Activated T-helper 2 cell treated with anti-CD3 and anti-CD28 coated beads, Interferon-gamma antibody, Interleukin-2, Interleukin-4, amounts not matched to agents 10 μg/mL and 5 μg/mL and 100 μg/mL, durations not matched to agents 14 hours and 24 hours and 36 hours (primary cell): ENCODE results near the gene KBTBD8. TPM values are rescaled to one million over a fixed set of nuclear protein-coding genes. Genes with fewer than 3 reads are reported as not detected.

Source experiments
- DNase-seq: peaks from one replicate; pipeline ENCODE4 v3.0.0; 2021; ENCODE audit warnings: low spot score
- H3K27ac Mint-ChIP-seq: one replicate; pipeline ENCODE4 v1.8.0; 2021; ENCODE audit warnings: mixed read lengths
- H3K27me3 Mint-ChIP-seq: one replicate; pipeline ENCODE4 v1.8.0; 2021; ENCODE audit warnings: low read depth, mixed read lengths
- H3K36me3 Mint-ChIP-seq: one replicate; pipeline ENCODE4 v1.8.0; 2021; ENCODE audit warnings: low read depth, mixed read lengths
- H3K4me1 Mint-ChIP-seq: one replicate; pipeline ENCODE4 v1.8.0; 2021; ENCODE audit warnings: low read depth, mixed read lengths
- H3K4me3 Mint-ChIP-seq: one replicate; pipeline ENCODE4 v1.8.0; 2021; ENCODE audit warnings: low read depth, mild to moderate bottlenecking, moderate library complexity, mixed read lengths
- H3K9me3 Mint-ChIP-seq: one replicate; pipeline ENCODE4 v1.8.0; 2021; ENCODE audit warnings: mixed read lengths
- intact Hi-C: fragments of 100-400 bp; cut with micrococcal nuclease; formaldehyde crosslinking; loops from one replicate; pipeline ENCODE4 v1.15.1; 2023
- total RNA-seq: library from RNA; stranded (reverse); gene quantifications from 2 replicates; pipeline ENCODE4 v1.2.3, GENCODE V29; 2022

KBTBD8 gene
- total RNA-seq, 1 donor from 2014 or later: 10.4 TPM

- no peak for DNase-seq
- no peaks in the 10 kb centered on the region for H3K36me3 Mint-ChIP-seq
- H3K4me1 Mint-ChIP-seq: no peaks in the 10 kb centered on the region
- intact Hi-C loops: loop anchor here (10.0 kb wide), 1 partner anchor 56 kb away; no protein-coding TSS in a partner anchor
- H3K4me3 Mint-ChIP-seq: no peak overlapping the region
- no peak overlapping the region for H3K27ac Mint-ChIP-seq
- no peaks in the 10 kb centered on the region for H3K9me3 Mint-ChIP-seq
- H3K27me3 Mint-ChIP-seq: peaks cover 8% of the 10 kb centered on the region
Measured at GRCh38 chr3:67030785-67031740, 33.0 kb downstream of the KBTBD8 start.

- H3K4me1 Mint-ChIP-seq: no peaks in the 10 kb centered on the region
- intact Hi-C loops: loop anchor here (10.0 kb wide), 1 partner anchor 57 kb away; no protein-coding TSS in a partner anchor
- no peaks in the 10 kb centered on the region for H3K9me3 Mint-ChIP-seq
- no peak overlapping the region for H3K4me3 Mint-ChIP-seq
- H3K27me3 Mint-ChIP-seq: peaks cover 8% of the 10 kb centered on the region
- H3K27ac Mint-ChIP-seq: no peak overlapping the region
- H3K36me3 Mint-ChIP-seq: no peaks in the 10 kb centered on the region
- DNase-seq: no peak
Measured at GRCh38 chr3:67031986-67032385, 33.9 kb downstream of the KBTBD8 start.

GRCh38 chr3:67033079-67033478 lies 35.0 kb downstream of the KBTBD8 start:
- H3K36me3 Mint-ChIP-seq: no peaks in the 10 kb centered on the region
- no peaks in the 10 kb centered on the region for H3K9me3 Mint-ChIP-seq
- peaks cover 8% of the 10 kb centered on the region for H3K27me3 Mint-ChIP-seq
- H3K27ac Mint-ChIP-seq: no peak overlapping the region
- H3K4me1 Mint-ChIP-seq: no peaks in the 10 kb centered on the region
- intact Hi-C loops: loop anchor here (10.0 kb wide), 1 partner anchor 58 kb away; no protein-coding TSS in a partner anchor
- no peak for DNase-seq
- H3K4me3 Mint-ChIP-seq: no peak overlapping the region

GRCh38 chr3:67034371-67034770 lies 36.3 kb downstream of the KBTBD8 start:
- no peak overlapping the region for H3K4me3 Mint-ChIP-seq
- peaks cover 8% of the 10 kb centered on the region for H3K27me3 Mint-ChIP-seq
- H3K36me3 Mint-ChIP-seq: no peaks in the 10 kb centered on the region
- H3K27ac Mint-ChIP-seq: no peak overlapping the region
- DNase-seq: no peak
- H3K4me1 Mint-ChIP-seq: no peaks in the 10 kb centered on the region
- H3K9me3 Mint-ChIP-seq: no peaks in the 10 kb centered on the region
- intact Hi-C loops: loop anchor here (10.0 kb wide), 1 partner anchor 60 kb away; no protein-coding TSS in a partner anchor

- no peaks in the 10 kb centered on the region for H3K36me3 Mint-ChIP-seq
- no peaks in the 10 kb centered on the region for H3K4me1 Mint-ChIP-seq
- no peak overlapping the region for H3K27ac Mint-ChIP-seq
- H3K27me3 Mint-ChIP-seq: peaks cover 8% of the 10 kb centered on the region
- no peak overlapping the region for H3K4me3 Mint-ChIP-seq
- intact Hi-C loops: loop anchor here (10.0 kb wide), 1 partner anchor 63 kb away; no protein-coding TSS in a partner anchor
- no peak for DNase-seq
- no peaks in the 10 kb centered on the region for H3K9me3 Mint-ChIP-seq
Measured at GRCh38 chr3:67037615-67038014, 39.5 kb downstream of the KBTBD8 start.

GRCh38 chr3:67044295-67044694 lies 46.2 kb downstream of the KBTBD8 start:
- Mint-ChIP-seq H3K27ac (no peak overlapping the region), H3K9me3 (no peaks in the 10 kb centered on the region), H3K36me3 (no peaks in the 10 kb centered on the region), H3K4me3 (no peak overlapping the region), H3K4me1 (no peaks in the 10 kb centered on the region), H3K27me3 (peaks cover 2% of the 10 kb centered on the region)
- intact Hi-C loops: no loop called here
- DNase-seq: no peak

- Mint-ChIP-seq H3K9me3 (no peaks in the 10 kb centered on the region), H3K27ac (no peak overlapping the region), H3K4me3 (no peak overlapping the region), H3K36me3 (no peaks in the 10 kb centered on the region), H3K27me3 (peaks cover 2% of the 10 kb centered on the region), H3K4me1 (no peaks in the 10 kb centered on the region)
- DNase-seq: no peak
- intact Hi-C loops: no loop called here
Measured at GRCh38 chr3:67044955-67045354, 46.8 kb downstream of the KBTBD8 start.

- Mint-ChIP-seq H3K4me1 (no peaks in the 10 kb centered on the region), H3K27ac (no peak overlapping the region), H3K4me3 (no peak overlapping the region), H3K27me3 (peaks cover 6% of the 10 kb centered on the region), H3K9me3 (no peaks in the 10 kb centered on the region), H3K36me3 (no peaks in the 10 kb centered on the region)
- DNase-seq: no peak
- intact Hi-C loops: no loop called here
Measured at GRCh38 chr3:67045711-67046465, 47.8 kb downstream of the KBTBD8 start.

- Mint-ChIP-seq H3K9me3 (no peaks in the 10 kb centered on the region), H3K36me3 (no peaks in the 10 kb centered on the region), H3K4me1 (no peaks in the 10 kb centered on the region), H3K4me3 (no peak overlapping the region), H3K27me3 (peaks cover 6% of the 10 kb centered on the region), H3K27ac (no peak overlapping the region)
- DNase-seq: no peak
- intact Hi-C loops: no loop called here
Measured at GRCh38 chr3:67047051-67047450, 48.9 kb downstream of the KBTBD8 start.

GRCh38 chr3:67048067-67048714 lies 50.1 kb downstream of the KBTBD8 start:
- Mint-ChIP-seq H3K36me3 (no peaks in the 10 kb centered on the region), H3K27ac (no peak overlapping the region), H3K27me3 (peaks cover 8% of the 10 kb centered on the region), H3K4me3 (no peak overlapping the region), H3K9me3 (no peaks in the 10 kb centered on the region), H3K4me1 (no peaks in the 10 kb centered on the region)
- intact Hi-C loops: no loop called here
- DNase-seq: no peak

- H3K27ac Mint-ChIP-seq: no peak overlapping the region
- H3K27me3 Mint-ChIP-seq: peaks cover 8% of the 10 kb centered on the region
- no peaks in the 10 kb centered on the region for H3K4me1 Mint-ChIP-seq
- H3K4me3 Mint-ChIP-seq: no peak overlapping the region
- no peaks in the 10 kb centered on the region for H3K36me3 Mint-ChIP-seq
- intact Hi-C loops: no loop called here
- no peaks in the 10 kb centered on the region for H3K9me3 Mint-ChIP-seq
- DNase-seq: no peak
Measured at GRCh38 chr3:67048715-67049074, 50.6 kb downstream of the KBTBD8 start.

- no peaks in the 10 kb centered on the region for H3K4me1 Mint-ChIP-seq
- DNase-seq: no peak
- intact Hi-C loops: no loop called here
- no peak overlapping the region for H3K4me3 Mint-ChIP-seq
- H3K27me3 Mint-ChIP-seq: peaks cover 8% of the 10 kb centered on the region
- no peak overlapping the region for H3K27ac Mint-ChIP-seq
- H3K36me3 Mint-ChIP-seq: no peaks in the 10 kb centered on the region
- H3K9me3 Mint-ChIP-seq: no peaks in the 10 kb centered on the region
Measured at GRCh38 chr3:67059443-67059842, 61.3 kb downstream of the KBTBD8 start.
